Measurements from ENCODE around the gene MON1B. TPM values are rescaled to one million over a fixed set of nuclear protein-coding genes. Genes with fewer than 3 reads are reported as not detected.
A peak's percentile ranks its signal among the peaks of the same experiment; 100 is the strongest.

Gene MON1B
- total and polyA plus RNA-seq, 9 of the 15 experiments (the other 6 are each of a cell fraction or from before 2014, with no cell fraction given) = 5.0 to 66.0 (median 12.6) TPM

DNA sequence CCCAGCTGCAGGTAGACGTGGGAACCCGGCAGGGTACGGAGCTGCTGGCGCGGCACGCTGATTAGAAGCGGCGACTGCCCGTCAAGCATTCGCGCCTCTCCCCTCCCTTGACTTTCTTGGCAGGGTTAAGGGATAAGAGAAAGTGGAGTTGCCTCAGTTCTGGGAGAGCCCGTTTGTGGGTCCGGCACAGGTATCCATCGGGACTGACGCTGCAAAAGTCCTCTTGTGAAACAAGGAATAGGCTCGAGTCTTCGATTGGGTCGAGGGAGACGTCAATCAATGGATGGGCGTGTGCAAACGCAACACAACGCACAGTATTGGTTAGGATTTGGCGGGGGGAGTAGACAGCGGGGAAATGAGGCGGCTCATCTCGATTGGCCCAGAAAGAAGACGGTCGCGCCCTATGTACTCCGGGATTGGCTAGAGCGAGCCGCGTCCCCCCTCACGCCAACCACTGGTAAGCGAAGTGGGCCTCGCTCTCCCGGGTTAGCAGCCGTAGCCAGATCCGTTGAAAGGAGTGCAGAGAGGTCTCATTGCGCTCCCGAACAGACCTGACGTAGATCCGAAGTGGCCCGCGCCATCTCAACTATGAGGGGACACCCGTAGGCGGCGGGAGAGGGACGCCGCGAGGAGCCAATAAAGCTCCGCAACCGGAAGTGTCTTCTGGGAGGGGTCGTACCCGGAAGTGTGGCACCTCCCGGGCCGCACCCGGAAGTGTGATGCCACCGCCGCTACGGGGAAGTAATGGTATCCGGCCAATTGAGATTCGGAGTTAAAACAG is at the start of gene MON1B (continued):
- TF ChIP-seq CREB1 (IDR thresholded peaks at IDR 0.05) = peak; percentile 78
- TF ChIP-seq CREB1 (CRISPR knock-in tag; IDR thresholded peaks at IDR 0.05) = peak; percentile 68
- peak; percentile 72 for TF ChIP-seq POLR2B (IDR thresholded peaks at IDR 0.05; ENCODE audit: low read depth, partially characterized antibody)
- TF ChIP-seq ZBTB7A (IDR thresholded peaks at IDR 0.05; ENCODE audit: borderline replicate concordance, control insufficient read depth, low read depth, low read length) = peak; percentile 54; the same call in 1 of the 2 replicates
- 0 out of 4 replicates have a peak, but pooled peaks of 1 of the 2 experiments have one; percentile 1 for TF ChIP-seq ZNF639 (CRISPR knock-in tag; conservative IDR thresholded peaks at IDR 0.05 in 1 of 2, IDR thresholded peaks at IDR 0.05 in 1 of 2)
- TF ChIP-seq NFE2 (IDR thresholded peaks at IDR 0.05; ENCODE audit: low read depth) = no peak; the same call in 1 of the 2 replicates
- peak; percentile 85 for TF ChIP-seq GATAD2B (IDR thresholded peaks at IDR 0.05; ENCODE audit: borderline replicate concordance)
- TF ChIP-seq FOXJ2 (tag; IDR thresholded peaks at IDR 0.05) = peak; percentile 72; the same call in 1 of the 2 replicates
- no peak for TF ChIP-seq MCM5 (IDR thresholded peaks at IDR 0.05; ENCODE audit: low read depth)
- TF ChIP-seq PML (IDR thresholded peaks at IDR 0.05; ENCODE audit: low read length) = peak; percentile 46; the same call in 1 of the 2 replicates
- TF ChIP-seq NFIC (IDR thresholded peaks at IDR 0.05) = peak; percentile 27
- 0 out of 2 replicates have a peak, but pooled peaks have one; percentile 14 for TF ChIP-seq NKRF (IDR thresholded peaks at IDR 0.05; ENCODE audit: borderline replicate concordance)
- TF ChIP-seq, protein P1, sequence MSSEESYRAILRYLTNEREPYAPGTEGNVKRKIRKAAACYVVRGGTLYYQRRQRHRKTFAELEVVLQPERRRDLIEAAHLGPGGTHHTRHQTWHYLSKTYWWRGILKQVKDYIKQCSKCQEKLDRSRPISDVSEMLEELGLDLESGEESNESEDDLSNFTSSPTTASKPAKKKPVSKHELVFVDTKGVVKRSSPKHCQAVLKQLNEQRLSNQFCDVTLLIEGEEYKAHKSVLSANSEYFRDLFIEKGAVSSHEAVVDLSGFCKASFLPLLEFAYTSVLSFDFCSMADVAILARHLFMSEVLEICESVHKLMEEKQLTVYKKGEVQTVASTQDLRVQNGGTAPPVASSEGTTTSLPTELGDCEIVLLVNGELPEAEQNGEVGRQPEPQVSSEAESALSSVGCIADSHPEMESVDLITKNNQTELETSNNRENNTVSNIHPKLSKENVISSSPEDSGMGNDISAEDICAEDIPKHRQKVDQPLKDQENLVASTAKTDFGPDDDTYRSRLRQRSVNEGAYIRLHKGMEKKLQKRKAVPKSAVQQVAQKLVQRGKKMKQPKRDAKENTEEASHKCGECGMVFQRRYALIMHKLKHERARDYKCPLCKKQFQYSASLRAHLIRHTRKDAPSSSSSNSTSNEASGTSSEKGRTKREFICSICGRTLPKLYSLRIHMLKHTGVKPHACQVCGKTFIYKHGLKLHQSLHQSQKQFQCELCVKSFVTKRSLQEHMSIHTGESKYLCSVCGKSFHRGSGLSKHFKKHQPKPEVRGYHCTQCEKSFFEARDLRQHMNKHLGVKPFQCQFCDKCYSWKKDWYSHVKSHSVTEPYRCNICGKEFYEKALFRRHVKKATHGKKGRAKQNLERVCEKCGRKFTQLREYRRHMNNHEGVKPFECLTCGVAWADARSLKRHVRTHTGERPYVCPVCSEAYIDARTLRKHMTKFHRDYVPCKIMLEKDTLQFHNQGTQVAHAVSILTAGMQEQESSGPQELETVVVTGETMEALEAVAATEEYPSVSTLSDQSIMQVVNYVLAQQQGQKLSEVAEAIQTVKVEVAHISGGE (CRISPR knock-in tag; IDR thresholded peaks at IDR 0.05) = peak; percentile 77 to 96 (median 92); a peak in 4 of 6 replicates
- peak; percentile 79 to 85; a peak in 3 of 4 replicates for TF ChIP-seq MAZ (CRISPR knock-in tag; conservative IDR thresholded peaks at IDR 0.05 in 1 of 2, IDR thresholded peaks at IDR 0.05 in 1 of 2)
- TF ChIP-seq FOXM1 (IDR thresholded peaks at IDR 0.05; ENCODE audit: low read depth) = peak; percentile 68
- 0 out of 2 replicates have a peak, but pooled peaks have one; percentile 8 for TF ChIP-seq FOXM1 (CRISPR knock-in tag; IDR thresholded peaks at IDR 0.05; ENCODE audit: low read depth)
- TF ChIP-seq CEBPB (tag; IDR thresholded peaks at IDR 0.05) = peak; percentile 92
- no peak for TF ChIP-seq ZBED1 (IDR thresholded peaks at IDR 0.05)

Measured in K562 (cell line).